Retinal pigment epithelial cell (primary cell): ENCODE measurements around the gene SUFU.

Experiments used
- DNase-seq: peaks from one replicate; pipeline ENCODE4 v3.0.0-alpha.2; 2010; ENCODE audit warnings: low read depth
- H3K4me3 ChIP-seq: 2 replicates; pipeline ENCODE4 v1.5.1; 2011; ENCODE audit warnings: mild to moderate bottlenecking, low read length, control low read depth, moderate library complexity
- CTCF ChIP-seq: conservative IDR thresholded peaks from 2 replicates; pipeline ENCODE4 v1.5.1; 2011; ENCODE audit warnings: low read depth, low read length, control low read depth, inconsistent platforms

SUFU gene

GRCh38 chr10:102596506-102596971, 92.8 kb downstream of the SUFU start:
- no peak for DNase-seq
- peak; percentile 97 for TF ChIP-seq CTCF
- no peak overlapping the region for H3K4me3 ChIP-seq

- DNase-seq = no peak
- no peak overlapping the region for H3K4me3 ChIP-seq
- TF ChIP-seq CTCF = no peak
Observed at GRCh38 chr10:102597131-102597991, 93.6 kb downstream of the SUFU start.

GRCh38 chr10:102598243-102598642, 94.5 kb downstream of the SUFU start:
- H3K4me3 ChIP-seq = no peak overlapping the region
- no peak for DNase-seq
- no peak for TF ChIP-seq CTCF

GRCh38 chr10:102599565-102600327, 96.0 kb downstream of the SUFU start:
- TF ChIP-seq CTCF = no peak
- no peak overlapping the region for H3K4me3 ChIP-seq
- DNase-seq = no peak

- no peak for TF ChIP-seq CTCF
- DNase-seq = no peak
Observed at GRCh38 chr10:102600816-102601215, 97.0 kb downstream of the SUFU start.

GRCh38 chr10:102601639-102602038, 97.9 kb downstream of the SUFU start:
- no peak for DNase-seq
- TF ChIP-seq CTCF = no peak
- no peak overlapping the region for H3K4me3 ChIP-seq

More at GRCh38 chr10:102600816-102601215, 97.0 kb downstream of the SUFU start:
- H3K4me3 ChIP-seq = no peak overlapping the region
